HG02588 (cell line): Measurements from ENCODE around the gene SELENON.

Source experiments
- ATAC-seq: cut with Tn5 transposase; IDR thresholded peaks from one replicate; pipeline ENCODE4 v1.9.1; 2021; ENCODE audit warnings: mild to moderate bottlenecking, moderate library complexity; ENCODE audit not compliant: unreplicated experiment

Gene SELENON

DNA sequence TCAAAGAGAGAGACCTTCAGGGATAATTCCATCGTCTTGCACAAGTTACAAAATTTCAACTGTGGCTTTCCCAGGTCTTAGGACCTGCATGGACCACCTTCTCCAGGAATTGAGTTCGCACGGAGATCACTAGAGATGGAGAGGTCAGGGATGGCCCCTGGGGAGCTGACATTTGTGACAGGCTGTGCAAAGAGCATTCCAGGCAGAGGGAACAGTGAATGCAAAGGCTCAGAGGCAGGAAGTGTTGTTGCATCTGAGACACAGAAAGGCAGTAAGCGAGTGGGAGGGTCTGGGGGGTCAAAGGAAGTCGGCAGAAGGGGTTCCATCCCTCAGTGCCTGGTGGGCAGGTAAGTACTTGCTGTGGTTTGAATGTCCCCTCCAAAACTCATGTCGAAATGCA is 9.5 kb upstream of the SELENON start:
- no peak for ATAC-seq

DNA sequence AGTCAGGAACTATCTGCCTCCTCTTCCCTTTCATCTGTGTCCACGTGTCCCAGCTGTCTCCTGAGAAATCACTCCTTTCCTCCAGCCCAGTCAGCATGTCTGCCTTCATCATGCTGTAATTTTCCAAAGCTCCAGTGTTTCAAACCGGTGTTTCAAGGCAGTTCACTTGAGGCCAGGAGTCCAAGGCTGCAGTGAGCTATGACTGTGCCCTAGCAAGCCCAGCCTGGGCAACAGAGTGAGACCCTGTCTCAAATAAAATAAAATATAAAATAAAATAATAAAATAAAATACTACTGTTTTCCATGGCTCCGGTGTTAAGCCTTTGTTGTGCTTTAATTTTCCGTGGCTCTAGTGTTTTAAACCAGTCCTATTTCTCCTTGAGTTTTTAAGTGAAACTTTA is 7.9 kb upstream of the SELENON start:
- no peak for ATAC-seq

DNA sequence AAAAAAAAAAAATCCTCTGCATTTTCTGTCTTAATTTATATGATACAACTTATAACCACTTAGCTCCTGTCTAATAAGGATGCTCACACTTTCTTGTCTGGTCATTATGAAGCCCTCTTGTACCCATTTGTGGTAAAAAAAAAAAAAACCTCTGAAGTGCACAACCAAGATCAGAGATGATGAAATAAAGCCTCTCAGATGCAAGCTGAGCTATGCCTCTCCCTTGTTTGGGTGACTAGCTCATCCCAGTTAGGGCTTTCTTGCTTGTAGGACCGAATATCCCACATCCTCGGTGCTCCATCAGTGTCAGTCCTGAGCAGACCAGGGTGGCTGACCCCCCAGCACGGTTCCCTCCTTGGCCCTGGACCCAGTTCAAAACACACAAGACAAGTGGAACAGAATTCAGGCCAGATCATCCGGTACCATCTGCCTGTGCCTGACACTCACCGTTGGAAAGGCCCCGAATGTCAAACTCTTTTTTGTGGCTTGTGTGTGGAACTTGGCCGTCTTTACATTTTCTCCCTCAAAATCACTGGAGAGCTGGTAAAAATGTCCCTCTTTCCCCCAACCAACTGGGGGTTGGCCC is 6.3 kb upstream of the SELENON start:
- ATAC-seq: no peak

DNA sequence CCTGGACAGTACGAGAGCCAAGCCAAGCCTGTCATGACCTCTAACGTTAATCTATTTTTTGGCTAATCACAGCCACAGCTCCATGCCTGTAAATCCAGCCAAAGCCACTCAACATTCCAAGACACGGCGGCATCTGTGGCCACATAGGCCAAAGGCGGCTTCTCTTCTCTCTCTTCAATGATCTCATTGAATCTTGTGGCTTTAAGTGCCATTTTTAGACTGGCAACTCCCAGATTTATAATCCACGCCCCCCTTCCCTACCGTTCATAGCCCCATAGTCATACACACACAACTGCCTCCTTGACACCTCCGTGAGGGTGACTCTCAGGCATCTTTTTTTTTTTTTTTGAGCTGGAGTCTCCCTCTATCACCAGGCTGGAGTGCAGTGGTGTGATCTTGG is 5.7 kb upstream of the SELENON start:
- ATAC-seq: no peak

DNA sequence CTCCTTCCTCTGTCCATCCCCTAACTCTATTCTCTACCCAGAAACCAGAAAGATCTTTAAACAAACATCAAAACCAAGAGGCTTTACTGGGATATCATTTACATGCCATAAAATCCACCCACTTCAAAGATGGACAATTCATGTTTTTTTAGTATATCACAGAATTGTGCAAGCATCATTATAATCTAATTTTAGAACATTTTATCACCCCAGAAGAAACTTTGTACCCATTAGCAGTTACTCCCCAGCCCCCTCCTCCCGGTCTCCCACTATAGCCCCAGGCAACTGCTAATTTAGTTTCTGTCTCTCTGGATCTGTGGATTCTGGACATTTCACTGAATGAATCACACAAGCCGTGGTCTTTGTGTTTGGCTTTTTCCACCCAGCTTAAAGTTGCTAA is 4.8 kb upstream of the SELENON start:
- ATAC-seq: no peak

DNA sequence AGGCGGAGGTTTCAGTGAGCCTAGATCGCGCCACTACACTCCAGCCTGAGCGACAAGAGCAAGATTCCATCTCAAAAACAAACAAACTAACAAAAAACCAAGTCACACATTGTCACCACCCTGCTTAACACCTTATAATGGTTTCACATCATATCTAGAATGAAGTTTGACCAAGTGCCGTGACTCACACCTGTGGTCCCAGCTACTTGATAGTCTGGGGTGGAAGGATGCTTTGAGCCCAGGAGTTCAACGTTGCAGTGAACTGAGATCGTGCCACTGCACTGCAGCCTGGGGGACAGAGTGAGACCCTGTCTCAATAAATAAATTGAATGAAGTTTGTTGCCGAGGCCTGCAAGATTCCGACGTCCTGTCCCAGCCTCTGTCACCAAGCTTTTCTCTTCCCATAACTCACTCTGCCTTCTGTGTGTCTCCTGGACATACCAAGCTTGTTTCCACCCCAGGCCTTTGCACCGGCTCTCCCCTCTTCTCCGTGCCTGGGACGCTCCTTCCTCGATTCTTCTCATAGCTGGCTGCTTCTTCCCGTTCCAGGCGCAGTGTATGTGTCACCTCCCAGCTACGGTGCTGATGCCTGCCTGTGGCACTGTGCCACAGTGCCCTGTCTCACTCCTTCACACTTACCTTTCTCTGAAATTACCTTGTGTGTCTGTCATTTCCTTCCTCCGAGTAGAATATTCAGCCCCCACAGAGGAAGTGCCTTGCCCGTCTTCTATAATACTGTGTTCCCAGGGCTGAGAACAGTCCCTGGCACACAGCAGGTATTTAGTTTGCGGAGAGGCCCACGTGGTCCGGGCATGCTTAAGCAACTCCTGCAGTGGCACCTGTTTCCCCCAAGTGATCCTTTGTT is 3.8 kb upstream of the SELENON start:
- no peak for ATAC-seq

DNA sequence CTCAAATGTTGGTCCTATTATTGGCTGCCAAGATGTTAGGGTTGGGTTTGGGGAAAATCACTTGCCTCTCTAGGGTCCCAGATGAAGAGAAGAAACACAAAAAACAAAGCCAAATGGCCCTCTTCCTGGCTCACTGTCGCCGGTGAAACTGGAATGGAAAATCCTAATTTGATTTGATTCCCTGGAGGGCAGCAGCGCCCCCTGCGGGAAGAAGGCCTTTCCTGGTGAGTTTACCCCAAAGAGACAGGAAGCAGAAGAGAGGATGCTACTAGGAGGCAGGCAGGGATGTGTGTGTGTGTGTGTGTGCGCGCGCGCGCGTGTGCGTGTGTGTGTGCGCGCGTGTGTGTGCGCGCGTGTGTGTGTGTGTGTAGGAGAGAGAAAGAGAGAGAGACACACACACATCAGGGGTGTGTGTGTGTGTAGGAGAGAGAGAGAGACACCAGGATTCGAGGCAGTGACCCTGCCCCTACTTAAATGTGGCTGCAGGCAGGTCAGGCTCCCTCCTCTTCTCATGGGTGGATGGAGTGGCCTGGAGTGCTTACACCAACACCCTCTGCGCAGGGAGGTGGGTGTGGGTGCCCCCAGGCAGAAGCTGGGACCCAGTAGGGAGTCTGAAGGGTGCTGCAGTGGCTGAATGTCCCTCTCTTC is 3.1 kb upstream of the SELENON start:
- ATAC-seq: no peak

DNA sequence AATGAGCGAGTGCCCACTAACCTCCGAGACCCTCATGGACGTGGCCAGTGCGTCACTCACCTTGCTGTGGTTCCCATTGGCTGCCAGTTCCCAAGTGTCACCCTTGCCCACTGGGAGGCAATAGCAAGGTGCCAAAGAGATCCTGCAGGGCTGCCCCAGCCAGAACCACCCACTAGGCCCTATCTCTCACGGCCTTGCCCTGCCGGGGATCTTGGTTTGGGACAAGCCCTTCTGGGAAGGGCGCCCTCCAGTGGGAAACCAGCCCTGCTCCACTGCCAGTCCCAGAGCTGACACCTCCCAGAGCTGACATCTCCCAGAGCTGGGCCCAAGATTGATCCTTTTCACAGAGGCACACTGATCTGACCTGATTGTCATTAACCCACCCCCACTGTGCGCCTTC is 2.1 kb upstream of the SELENON start:
- ATAC-seq: no peak

DNA sequence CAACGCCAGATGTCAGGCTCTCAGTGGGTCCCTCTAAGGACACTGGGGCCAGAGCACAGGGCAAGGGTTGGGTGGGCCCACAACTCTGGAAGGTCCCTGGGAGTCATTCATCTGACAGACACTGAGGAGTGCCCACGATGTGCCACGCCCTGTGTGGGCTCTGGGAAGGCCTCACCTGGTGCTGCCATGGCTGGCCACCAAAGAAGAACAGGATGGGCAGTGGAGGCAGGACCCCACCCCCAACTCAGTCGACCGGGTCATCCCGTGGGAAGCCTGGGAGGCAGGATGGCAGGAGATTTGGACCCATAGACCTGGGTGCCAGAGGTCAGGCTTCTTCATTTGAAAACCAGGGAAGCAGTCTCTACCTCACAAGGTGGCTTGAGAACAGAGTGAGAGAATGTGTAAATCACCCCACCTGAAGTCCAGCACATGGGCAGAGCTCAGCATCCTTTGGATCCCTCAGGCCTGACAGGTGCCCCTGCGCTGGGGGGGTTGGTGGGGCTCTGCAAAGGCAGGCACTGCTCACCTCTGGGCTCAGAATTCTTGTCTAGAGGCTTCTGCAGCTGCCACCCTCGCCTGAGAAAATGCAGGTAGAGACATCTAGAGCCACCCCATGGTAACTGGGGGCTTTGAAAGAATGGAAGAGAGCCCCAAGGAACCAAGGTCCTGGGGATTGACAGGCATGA is 1.2 kb upstream of the SELENON start:
- no peak for ATAC-seq

DNA sequence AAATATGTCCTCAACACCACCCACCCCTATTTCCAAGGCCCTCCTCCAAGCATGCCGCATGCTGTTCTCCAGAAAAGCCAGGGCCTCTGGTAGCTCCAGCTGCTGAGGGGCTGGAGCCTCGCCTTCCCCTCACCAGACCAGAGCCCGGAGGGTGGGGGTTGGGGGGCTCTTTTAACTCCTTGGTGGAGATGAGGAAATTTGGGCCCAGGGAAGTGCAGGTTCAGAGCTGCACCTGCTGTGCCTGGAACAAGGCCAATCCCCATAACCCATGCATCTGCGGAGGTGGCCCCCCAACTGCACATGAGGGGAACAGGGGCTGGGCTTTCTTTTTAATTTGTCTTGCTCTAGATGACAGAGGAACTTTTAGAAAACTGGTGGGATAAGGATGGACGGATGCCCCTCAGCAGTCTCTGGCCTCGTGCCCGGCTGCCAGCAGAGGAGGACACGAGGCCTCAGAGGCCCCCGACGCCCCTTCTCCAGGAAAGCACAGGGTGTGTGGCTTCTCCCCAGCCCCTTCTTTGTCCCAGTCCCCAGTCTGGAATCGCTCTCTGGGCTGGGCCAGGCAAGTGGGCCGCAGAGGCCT is 550 bp upstream of the SELENON start:
- no peak for ATAC-seq

DNA sequence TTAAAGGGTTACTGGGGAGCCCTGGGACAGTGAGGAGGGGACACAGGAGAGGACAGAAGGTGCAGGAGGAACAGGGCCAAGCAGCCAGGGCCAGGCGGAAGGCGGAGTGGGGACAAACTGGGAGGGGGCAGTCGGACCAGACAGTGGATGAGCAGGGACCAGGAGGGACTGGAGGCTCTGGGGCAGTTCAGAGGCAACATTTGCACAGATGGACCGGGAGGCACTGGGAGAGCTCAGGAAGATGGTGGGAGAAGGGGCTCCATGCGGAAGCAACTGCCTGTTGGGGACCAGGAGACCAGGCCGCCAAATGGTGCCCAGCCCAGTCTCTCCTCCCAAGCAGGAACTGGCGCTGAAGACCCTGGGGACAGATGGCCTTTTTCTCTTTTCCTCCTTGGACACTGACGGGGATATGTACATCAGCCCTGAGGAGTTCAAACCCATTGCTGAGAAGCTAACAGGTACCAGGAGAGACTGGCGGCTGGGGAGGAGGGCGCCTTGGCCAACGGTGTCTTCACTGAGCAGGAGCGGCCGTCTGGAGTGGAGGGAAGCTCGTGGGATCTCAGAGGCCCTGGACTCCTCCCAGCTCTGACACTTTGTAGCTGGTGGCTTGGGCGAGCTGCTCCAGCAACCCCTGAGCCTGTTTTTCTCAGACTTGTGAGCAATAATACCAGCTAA is 847 bp downstream of the SELENON start:
- no peak for ATAC-seq

DNA sequence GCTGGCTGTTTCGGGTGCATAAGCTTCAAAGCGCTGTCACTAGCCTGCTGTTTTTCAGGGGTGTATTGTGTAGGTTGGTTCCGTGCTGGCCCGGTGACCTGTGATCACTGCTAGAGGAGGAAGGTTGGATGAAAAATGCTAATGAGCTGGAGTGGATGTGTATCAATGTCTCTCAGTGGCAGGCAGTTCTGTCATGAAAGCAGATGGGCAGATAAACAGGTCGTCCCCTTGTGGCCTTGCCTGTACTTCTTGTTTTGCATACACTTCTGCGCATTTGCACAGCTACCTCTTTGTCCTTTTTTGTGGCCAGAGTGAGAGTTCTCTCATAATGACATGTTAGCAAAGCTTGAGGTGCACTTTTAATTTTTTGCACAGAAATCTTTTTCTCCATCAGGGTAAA is 2.9 kb downstream of the SELENON start:
- ATAC-seq: no peak

DNA sequence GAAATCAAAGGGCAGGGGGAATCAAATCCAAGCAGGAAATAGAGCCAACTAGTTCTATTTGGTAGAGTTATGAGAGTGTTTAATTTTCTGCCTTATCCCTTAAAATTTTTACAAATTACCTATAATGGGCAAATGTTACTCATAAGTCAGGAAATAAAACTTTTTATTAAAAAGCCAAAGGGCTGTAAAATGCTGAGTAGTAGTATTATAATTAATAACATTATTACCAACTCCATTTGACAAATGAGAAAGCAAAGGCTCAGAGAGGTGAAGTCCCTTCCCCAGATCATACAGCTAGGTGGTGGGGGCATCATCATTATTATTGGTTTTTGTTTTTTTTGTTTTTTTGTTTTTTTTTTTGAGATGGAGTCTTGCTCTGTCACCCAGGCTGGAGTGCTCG is 3.4 kb downstream of the SELENON start:
- no peak for ATAC-seq

DNA sequence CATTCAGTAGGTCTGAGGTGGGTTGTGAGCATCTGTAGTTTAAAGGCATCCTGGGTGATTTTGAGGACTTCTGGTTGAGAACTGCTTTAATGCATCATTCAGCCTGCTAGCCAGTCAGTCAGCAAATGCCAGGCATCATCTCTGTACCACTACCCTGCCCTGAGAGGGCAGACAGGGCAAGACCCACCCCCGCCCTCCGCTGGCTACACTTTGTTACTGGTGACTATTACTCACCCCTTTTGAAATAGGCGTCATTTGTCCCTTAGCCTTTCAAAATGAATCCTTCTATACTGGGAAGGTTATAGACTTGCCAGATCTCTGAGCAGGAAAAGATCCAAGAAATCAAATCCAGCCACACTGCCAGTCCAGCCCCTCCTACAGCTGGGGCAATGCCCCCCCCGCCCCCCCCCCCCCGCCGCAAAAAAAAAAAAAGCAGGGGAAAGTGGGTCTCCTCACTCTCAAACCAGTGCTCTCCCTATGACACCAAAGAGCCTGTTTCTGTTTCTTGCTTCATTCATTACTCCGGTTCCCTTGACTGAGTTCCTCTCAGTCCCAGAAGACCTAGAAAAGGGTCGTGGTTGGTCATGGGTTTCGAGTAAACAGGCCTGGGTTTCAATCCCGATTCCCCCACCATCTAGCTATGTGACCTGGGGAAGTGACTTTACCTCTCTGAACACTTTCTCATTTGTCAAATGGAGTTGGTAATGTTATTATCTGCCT is 4.4 kb downstream of the SELENON start:
- no peak for ATAC-seq

DNA sequence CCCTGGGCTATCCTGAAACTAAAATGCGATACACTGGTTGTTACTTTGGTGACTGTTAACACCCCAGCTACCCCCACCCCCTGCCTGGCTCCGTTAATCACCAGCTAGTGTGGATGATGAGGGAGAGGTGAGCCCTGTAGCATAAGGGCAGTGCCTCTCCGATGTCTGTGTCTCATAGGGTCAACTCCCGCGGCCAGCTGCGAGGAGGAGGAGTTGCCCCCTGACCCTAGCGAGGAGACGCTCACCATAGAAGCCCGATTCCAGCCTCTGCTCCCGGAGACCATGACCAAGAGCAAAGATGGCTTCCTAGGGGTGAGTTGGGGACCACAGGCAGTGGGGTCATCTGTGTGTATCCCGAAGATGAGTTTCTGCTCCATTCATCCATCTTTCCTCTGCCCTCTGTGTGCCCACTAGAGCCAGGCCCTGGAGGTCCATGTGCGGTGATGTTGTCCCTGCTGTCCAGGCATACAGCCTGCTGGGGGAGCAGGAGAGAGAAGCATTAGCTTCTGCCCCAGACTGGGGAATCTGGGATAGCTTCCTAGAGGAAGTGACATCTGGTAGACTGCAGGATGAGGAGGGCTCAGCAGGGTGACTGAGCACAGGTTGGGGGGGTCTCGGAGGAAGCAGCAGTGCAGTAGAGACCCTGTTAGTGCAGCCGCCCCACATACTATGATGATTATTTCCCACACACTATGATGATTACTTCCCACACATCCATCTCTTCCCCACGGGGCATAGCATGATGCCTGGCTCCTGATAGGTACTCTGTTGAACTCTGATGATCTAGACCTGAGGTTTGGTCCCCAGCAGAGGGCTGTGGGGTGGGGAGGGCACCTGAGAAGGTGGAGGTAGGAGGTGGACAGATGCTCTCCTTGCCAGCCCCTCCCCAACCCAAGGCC is 5.2 kb downstream of the SELENON start:
- ATAC-seq: no peak

DNA sequence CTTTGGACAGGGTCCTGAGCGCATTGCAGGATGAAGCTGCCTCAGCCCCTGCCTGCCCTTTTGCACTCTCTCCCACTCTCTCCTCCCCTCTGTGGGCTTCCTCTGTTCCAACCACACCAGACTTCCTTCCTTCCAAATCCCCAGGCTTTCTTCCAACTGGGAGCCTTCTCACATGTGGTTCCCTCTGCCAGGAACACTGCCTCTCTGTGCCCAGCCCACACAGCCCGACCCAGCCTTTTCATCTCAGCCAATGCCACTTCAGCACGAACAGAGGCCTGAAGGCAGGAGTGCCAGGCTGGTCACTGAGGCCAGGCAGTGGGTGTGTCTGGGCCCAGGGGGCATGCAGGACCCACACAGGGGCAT is 5.9 kb downstream of the SELENON start:
- no peak for ATAC-seq

DNA sequence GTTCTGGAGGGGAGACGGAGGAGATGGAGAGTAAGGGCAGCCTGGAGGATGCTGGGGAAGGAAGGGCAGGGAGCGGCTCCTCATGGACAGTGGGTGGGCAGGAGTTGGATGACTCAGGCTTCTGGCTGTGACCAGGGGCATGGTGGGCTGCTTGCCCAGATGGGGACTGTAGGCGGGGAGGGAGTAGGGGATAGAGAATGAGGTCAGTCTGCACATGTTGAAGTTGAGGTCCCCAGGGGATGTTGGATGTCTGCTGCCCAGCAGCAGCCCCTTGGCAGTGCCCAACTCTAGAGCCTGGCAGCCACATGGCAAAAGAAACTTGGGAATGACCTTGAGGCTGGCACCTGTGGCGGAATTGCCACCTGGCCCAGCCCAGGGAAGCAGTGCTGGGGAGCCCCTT is 6.4 kb downstream of the SELENON start:
- no peak for ATAC-seq

DNA sequence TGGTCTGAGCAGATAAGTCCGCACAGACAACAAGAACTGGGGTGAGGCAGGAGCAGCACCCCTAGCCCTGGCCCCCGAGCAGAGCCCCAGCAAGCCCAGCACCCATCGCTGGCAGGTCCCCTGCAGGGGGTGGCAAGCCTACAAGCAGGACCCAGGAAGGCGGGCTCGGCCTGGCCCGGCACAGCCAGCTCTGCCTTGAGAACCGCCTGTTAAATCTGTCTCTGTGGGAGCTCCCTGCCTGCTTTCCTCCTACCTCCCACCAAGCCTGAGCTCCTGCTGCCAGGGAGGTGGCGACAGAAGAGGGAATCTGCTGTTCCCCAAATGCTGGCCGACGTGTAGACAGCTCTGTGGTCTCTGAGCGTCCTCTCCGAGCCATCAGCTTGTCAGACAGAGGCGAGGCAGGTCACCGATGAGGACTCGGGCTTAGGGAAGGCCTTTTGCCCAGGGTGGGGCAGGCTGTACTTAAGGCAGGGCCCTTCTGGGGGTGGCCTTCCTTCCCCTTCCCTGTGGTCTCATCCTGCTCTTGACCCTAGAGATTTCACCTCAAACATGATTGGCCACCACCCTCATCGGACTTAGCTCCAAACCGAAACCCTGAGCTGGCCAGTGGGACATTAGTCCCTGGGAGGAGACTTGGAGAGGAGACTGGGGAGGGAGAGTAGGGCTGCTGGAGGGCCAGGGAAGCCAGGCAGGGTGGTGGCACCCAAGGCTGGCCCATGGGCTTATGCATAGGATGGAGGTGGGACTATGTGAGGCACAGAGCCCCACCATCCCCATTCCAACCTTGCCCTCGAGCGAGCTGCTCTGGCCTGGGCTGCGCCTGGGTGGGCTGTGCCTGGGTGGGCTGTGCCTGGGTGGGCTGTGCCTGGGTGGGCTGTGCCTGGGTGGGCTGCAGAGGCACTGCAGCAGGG is 7.7 kb downstream of the SELENON start:
- no peak for ATAC-seq
